Daoy (cell line): ENCODE measurements around the gene MORC3. TPM values are rescaled to one million over a fixed set of nuclear protein-coding genes. Genes with fewer than 3 reads are reported as not detected.
A peak's percentile ranks its signal among the peaks of the same experiment; 100 is the strongest.

Experiments used
- DNase-seq: peaks from one replicate; pipeline ENCODE4 v3.0.0-alpha.2; 2015; ENCODE audit warnings: low read depth
- total RNA-seq: library from RNA; depleted of rRNA; stranded (reverse); fragments of >200 nt; shearing (Covaris generic); gene quantifications from 2 replicates; pipeline ENCODE4 v1.2.3, GENCODE V29; 2014; rRNA removed

The MORC3 gene
- total RNA-seq, 1 experiment from 2014 or later, result 40.9 TPM

DNA sequence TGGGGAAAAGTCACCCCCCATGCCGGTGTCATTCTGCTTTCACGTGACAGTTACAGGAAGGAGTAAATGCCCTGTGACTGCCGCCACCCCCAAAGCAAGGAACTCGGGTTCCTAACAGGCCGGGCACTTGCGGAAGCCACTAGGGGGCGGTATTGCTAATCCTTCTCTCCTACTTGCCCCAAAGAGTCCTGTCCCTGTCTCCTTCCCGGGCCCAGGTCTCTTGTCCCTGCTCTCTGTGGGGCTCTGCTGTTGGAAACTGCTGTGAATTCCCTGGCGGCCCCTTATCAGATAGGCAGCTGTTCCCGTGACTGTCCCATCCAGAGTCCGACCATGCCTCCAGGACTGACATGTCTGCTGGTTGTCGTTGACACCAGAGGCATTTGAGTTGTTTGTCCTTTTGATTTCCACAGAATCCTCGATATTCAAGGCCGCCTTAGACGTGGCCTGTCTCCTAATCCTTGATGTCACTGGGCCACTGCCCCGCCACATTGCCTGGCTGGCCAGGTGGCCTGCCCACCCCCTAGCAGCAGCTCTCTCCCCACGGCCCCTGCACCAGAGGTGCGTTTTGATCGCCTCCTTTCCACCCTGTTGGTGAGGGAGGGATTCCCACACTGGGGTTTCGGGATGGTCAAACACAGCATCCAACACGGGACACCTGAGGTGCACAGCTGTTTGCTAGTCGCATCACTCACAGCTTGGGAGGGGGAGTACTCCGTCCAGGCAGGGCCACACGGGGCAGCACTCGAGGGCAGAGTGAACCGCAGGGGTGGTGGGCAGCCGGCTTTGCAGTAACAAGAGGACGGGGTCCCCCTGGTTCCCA, 102.5 kb downstream of the MORC3 start:
- DNase-seq, result peak; percentile 85

DNA sequence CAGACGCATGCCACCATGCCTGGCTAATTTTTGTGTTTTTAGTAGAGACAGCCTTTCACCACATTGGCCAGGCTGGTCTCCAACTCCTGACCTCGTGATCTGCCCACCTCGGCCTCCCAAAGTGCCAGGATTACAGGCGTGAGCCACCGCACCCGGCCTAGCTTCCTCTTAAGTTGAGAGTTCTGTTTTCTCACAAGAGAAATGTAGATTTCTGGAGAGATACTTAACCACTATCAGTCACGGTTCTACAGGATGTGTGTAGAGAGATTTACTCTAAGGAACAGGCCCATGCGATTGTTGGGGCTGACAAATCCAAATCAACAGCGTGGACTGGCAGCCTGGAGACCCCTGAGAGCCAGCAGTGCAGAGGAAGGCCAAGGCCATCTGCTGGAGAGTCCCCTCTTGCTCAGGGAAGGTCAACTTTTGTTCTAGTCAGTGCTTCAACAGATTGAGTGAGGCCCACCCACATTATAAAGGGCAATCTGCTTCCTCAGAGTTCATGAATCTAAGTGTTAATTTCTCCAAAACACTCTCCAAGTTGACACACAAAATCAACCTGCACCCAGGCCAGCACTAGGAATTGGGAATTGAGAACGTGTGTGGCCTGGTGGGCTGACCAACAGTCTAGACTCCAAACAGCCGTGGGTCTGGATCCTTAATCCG, 103.9 kb downstream of the MORC3 start:
- no peak for DNase-seq

DNA sequence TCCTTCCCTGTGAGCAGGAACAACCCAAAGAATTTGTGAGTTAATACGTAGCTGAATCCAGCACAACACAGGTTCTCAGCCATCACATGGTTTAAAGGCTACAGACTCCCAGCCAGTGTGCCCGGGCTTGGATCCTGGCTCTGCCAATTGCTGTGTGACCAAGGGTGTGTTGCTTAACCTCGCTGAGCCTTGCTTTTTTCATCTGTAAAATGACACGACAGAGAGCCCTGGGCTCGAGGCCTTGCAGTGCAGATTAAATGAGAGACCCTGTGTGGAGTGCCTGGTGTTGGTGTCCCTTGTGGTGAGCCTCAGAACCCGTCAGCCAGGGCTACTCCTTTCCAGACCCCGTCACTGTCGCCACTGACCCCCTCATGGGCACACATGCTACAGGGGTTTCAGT, 104.6 kb downstream of the MORC3 start:
- DNase-seq, result no peak

GRCh38 chr21:36425286-36425685, 105.3 kb downstream of the MORC3 start:
- peak; percentile 68 for DNase-seq

Other genes starting within 250 kb of the MORC3 start
- 37.0 and 49.8 TPM in 2 replicates for gene CBR3, start 185.1 kb upstream of the MORC3 start, total RNA-seq
- 1.8 and 3.3 TPM in 2 replicates for gene DOP1B, start 163.4 kb upstream of the MORC3 start, total RNA-seq
- 11.1 and 14.9 TPM in 2 replicates for gene CHAF1B, start 65.2 kb downstream of the MORC3 start, total RNA-seq
- 0.33 and 1.3 TPM in 2 replicates for gene CLDN14, start 159.9 kb downstream of the MORC3 start, total RNA-seq